Fibroblast of the aortic adventitia (primary cell): ENCODE measurements around the gene BCCIP. TPM values are rescaled to one million over a fixed set of nuclear protein-coding genes. Genes with fewer than 3 reads are reported as not detected.
A peak's percentile ranks its signal among the peaks of the same experiment; 100 is the strongest.

Experiments used
- DNase-seq: peaks from one replicate; pipeline ENCODE4 v3.0.0-alpha.2; 2010; ENCODE audit warnings: low read depth
- H3K4me3 ChIP-seq: 2 replicates; pipeline ENCODE4 v1.5.1; 2011; ENCODE audit warnings: low read depth, mild to moderate bottlenecking, control low read depth, low read length, moderate library complexity
- CTCF ChIP-seq: IDR thresholded peaks from 2 replicates; pipeline ENCODE4 v1.5.1; 2011; ENCODE audit warnings: mild to moderate bottlenecking, low read length, control low read depth, inconsistent platforms; ENCODE audit not compliant: insufficient read depth
- total RNA-seq: library from RNA; depleted of rRNA; stranded (reverse); fragments of >200 nt; gene quantifications from 2 replicates; pipeline ENCODE4 v1.2.3, GENCODE V29; 2012; ENCODE audit warnings: low replicate concordance

BCCIP gene
- 44.9 and 48.1 TPM in 2 replicates for total RNA-seq

- peak; percentile 92 for DNase-seq
- TF ChIP-seq CTCF = no peak
- peak within 1 kb of the TSS; percentile 98 for H3K4me3 ChIP-seq
Observed at GRCh38 chr10:125822878-125823662, at the start of gene BCCIP, which contains the start of gene UROS. Gene BCCIP, plus strand, starts transcription at chr10:125823546. Its CDS starts 12 bp downstream, at chr10:125823558. Gene UROS, minus strand, starts transcription at chr10:125823258. Its CDS starts 6,759 bp downstream, at chr10:125816499.

DNA sequence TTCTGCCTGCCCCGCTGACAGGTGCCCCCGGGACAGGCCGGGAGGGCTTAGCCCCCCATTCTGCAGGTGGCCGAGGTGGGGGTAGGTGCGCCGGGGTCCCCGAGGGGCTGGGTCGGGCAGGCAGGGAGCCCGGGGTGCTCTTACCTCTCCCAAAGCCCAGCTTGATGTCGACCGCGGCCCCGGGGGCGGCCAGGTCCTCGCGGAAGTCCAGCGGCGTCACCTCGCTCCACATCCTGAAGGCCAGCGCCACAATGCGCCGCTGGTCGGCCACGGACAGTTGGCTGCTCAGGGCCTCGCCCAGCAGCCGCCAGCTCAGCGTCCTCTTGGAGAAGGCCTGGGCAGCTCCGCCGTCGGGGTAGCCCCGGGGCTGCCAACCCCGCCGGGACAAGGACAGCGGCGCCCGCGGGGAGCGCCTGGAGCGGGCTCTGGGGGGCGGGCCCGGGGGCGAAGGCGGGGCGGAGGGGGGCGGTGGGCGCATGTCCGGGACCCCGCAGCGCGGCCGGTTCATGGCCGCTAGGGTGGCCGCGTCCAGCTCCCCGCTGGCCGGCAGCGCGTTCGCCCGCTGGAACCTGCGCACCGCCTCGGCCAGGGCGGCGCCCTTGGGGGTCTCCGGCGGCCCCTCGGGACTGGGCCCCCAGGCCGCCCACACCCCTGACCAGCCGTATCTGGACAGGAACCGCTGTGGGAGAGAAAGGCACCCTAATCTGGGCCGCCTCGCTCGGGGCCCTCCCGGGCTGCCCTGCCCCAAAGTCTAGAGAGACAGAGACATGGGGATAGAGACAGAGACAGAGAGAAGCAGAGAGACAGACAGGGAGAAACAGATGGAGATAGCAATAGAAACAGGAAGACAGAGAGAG is 49.4 kb upstream of the BCCIP start:
- no peak for TF ChIP-seq CTCF
- no peak overlapping the region for H3K4me3 ChIP-seq

GRCh38 chr10:125774581-125775191 is 48.7 kb upstream of the BCCIP start:
- no peak for TF ChIP-seq CTCF
- no peak overlapping the region for H3K4me3 ChIP-seq
- DNase-seq = no peak

More for the DNA sequence above, 49.4 kb upstream of the BCCIP start:
- DNase-seq = no peak

GRCh38 chr10:125775491-125776106 is 47.7 kb upstream of the BCCIP start, which contains the start of gene MMP21:
Gene MMP21, minus strand, starts transcription at chr10:125775821. Its CDS starts 0 bp downstream, at chr10:125775821.
- DNase-seq = no peak
- no peak within 1 kb of the TSS for H3K4me3 ChIP-seq
- TF ChIP-seq CTCF = no peak

DNA sequence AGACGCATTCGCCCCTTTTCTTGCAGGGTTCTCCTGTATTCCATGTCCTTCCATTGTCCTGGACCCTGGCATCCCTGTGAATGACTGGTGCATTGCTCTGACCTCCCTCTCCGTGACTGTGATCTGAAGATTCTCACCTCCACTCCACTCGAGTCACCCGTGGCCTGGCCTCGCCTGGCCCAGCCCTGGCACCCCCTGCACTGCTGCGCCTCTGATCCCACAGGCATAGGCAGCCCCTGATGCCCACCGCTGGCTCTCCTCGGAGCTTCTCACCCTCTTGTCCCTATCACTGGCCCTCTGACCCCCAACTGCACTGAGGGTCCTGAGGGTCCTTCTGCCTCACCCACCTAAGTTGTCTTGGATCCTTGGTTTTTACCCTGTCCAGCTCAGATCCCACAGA is 45.5 kb upstream of the BCCIP start:
- H3K4me3 ChIP-seq = no peak overlapping the region
- no peak for DNase-seq
- no peak for TF ChIP-seq CTCF

GRCh38 chr10:125778556-125778955 is 44.8 kb upstream of the BCCIP start:
- no peak overlapping the region for H3K4me3 ChIP-seq
- no peak for DNase-seq
- TF ChIP-seq CTCF = no peak
